ENCODE measurements around the gene ADAMTS15. TPM values are rescaled to one million over a fixed set of nuclear protein-coding genes. Genes with fewer than 3 reads are reported as not detected.

Gene ADAMTS15
- total and polyA plus RNA-seq, 10 of the 15 experiments (the other 5 are each of a cell fraction or from before 2014, with no cell fraction given), result not detected

DNA sequence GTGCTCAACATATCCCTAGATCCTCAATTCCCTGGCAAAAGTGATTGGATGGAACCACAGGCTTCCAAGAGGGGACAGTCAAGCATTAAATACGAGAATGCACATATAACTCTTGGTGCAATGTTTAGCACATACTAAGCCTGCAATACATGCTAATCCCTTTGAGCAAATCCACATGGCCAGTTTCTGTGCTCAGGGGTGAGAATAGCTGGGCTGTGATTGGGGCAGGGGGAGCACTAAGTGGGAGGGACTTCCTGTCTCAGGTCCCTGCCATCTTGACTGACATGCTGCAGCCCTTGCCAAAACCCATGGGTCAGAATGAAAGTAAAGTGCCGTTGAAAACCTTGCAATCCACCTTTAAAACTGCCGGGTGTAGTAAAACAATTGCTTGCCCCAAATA lies 2.7 kb upstream of the ADAMTS15 start:
- Histone ChIP-seq H3K79me2 (ENCODE audit: control insufficient read depth, insufficient read depth, low read length) (no peaks in the 10 kb centered on the region), H3K4me3 (no peak overlapping the region), H3K27me3 (replicated peaks in 1 of 2; ENCODE audit: control insufficient read depth in 2 of 2, insufficient read depth in 2 of 2, low read length in 1 of 2) (peaks cover 4 to 18% of the 10 kb centered on the region in 2 experiments), H3K9me3 (replicated peaks; ENCODE audit: control insufficient read depth, insufficient read depth, low read length) (no peaks in the 10 kb centered on the region; the same call in 2 of the 3 replicates), H3K4me2 (ENCODE audit: control insufficient read depth, insufficient read depth) (no peak overlapping the region), H3K4me1 (ENCODE audit: control insufficient read depth, insufficient read depth, low read length) (no peaks in the 10 kb centered on the region), H3K36me3 (ENCODE audit: control insufficient read depth in 2 of 2, insufficient read depth in 2 of 2, low read length in 1 of 2) (no peaks in the 10 kb centered on the region), H3K9ac (ENCODE audit: control insufficient read depth, insufficient read depth, low read length) (no peak overlapping the region), H4K20me1 (ENCODE audit: control insufficient read depth, insufficient read depth) (no peaks in the 10 kb centered on the region; the same call in 1 of the 2 replicates), H2AFZ (ENCODE audit: control insufficient read depth, low read depth, low read length) (no peak overlapping the region), H3K27ac (ENCODE audit: control insufficient read depth, insufficient read depth) (no peak overlapping the region)
- WGBS (ENCODE audit: insufficient coverage, insufficient replicate concordance, low lambda C conversion rate, missing lambda C conversion rate), result 9% methylated on average over 3 of the region's 3 CpGs
- CTCF ChIA-PET, result interaction anchor here (1.2 to 2.2 kb wide), 2 partner anchors 11 to 417 kb away, joined by 3 to 7 read pairs; no protein-coding TSS in a partner anchor
- SMC1A ChIA-PET (ENCODE audit: uncharacterized antibody, unreplicated experiment), result no interaction called here
- RAD21 ChIA-PET (ENCODE audit: unreplicated experiment), result no interaction called here
- BruUV-seq (replicated peaks), result no TSS peak
- DNase-seq (ENCODE audit: low read depth, low spot score) (no peak), FAIRE-seq (no peak), ATAC-seq (no peak)
- in situ Hi-C loops (cut with MboI) (no loop called here), intact Hi-C loops (cut with micrococcal nuclease; ENCODE audit: unreplicated experiment) (no loop called here)
- TF ChIP-seq STAT1 (conservative IDR thresholded peaks at IDR 0.05), result no peak
- TF ChIP-seq, protein P1, sequence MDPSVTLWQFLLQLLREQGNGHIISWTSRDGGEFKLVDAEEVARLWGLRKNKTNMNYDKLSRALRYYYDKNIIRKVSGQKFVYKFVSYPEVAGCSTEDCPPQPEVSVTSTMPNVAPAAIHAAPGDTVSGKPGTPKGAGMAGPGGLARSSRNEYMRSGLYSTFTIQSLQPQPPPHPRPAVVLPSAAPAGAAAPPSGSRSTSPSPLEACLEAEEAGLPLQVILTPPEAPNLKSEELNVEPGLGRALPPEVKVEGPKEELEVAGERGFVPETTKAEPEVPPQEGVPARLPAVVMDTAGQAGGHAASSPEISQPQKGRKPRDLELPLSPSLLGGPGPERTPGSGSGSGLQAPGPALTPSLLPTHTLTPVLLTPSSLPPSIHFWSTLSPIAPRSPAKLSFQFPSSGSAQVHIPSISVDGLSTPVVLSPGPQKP (IDR thresholded peaks at IDR 0.05; ENCODE audit: low read depth, low read length), result no peak
- no peak for TF ChIP-seq RB1 (IDR thresholded peaks at IDR 0.05; ENCODE audit: borderline replicate concordance)
- TF ChIP-seq CBX5 (IDR thresholded peaks at IDR 0.05; ENCODE audit: low read depth), result no peak
- TF ChIP-seq YY1 (IDR thresholded peaks at IDR 0.05; ENCODE audit: low read depth, low read length), result no peak
- TF ChIP-seq DPF2 (IDR thresholded peaks at IDR 0.05), result no peak
- TF ChIP-seq CHD4 (IDR thresholded peaks at IDR 0.05), result no peak
- TF ChIP-seq SUZ12 (IDR thresholded peaks at IDR 0.05; ENCODE audit: unreplicated experiment), result no peak
- no peak for TF ChIP-seq FOS (IDR thresholded peaks at IDR 0.05; ENCODE audit: borderline replicate concordance, extremely low read depth, insufficient read length)
- TF ChIP-seq, protein P2, sequence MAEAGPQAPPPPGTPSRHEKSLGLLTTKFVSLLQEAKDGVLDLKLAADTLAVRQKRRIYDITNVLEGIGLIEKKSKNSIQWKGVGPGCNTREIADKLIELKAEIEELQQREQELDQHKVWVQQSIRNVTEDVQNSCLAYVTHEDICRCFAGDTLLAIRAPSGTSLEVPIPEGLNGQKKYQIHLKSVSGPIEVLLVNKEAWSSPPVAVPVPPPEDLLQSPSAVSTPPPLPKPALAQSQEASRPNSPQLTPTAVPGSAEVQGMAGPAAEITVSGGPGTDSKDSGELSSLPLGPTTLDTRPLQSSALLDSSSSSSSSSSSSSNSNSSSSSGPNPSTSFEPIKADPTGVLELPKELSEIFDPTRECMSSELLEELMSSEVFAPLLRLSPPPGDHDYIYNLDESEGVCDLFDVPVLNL (IDR thresholded peaks at IDR 0.05; ENCODE audit: low read depth, low read length), result no peak
- TF ChIP-seq RCOR1 (conservative IDR thresholded peaks at IDR 0.05; ENCODE audit: low read depth, low read length), result no peak
- TF ChIP-seq, protein P3, sequence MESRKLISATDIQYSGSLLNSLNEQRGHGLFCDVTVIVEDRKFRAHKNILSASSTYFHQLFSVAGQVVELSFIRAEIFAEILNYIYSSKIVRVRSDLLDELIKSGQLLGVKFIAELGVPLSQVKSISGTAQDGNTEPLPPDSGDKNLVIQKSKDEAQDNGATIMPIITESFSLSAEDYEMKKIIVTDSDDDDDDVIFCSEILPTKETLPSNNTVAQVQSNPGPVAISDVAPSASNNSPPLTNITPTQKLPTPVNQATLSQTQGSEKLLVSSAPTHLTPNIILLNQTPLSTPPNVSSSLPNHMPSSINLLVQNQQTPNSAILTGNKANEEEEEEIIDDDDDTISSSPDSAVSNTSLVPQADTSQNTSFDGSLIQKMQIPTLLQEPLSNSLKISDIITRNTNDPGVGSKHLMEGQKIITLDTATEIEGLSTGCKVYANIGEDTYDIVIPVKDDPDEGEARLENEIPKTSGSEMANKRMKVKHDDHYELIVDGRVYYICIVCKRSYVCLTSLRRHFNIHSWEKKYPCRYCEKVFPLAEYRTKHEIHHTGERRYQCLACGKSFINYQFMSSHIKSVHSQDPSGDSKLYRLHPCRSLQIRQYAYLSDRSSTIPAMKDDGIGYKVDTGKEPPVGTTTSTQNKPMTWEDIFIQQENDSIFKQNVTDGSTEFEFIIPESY (IDR thresholded peaks at IDR 0.05), result no peak
- TF ChIP-seq NR2C2 (IDR thresholded peaks at IDR 0.05; ENCODE audit: borderline replicate concordance, control insufficient read depth, insufficient read length, low read depth), result no peak
- TF ChIP-seq SMC3 (IDR thresholded peaks at IDR 0.05; ENCODE audit: borderline replicate concordance, low read length), result no peak
- no peak for TF ChIP-seq SIN3A (IDR thresholded peaks at IDR 0.05; ENCODE audit: low read depth, low read length)
- no peak for TF ChIP-seq JUNB (IDR thresholded peaks at IDR 0.05)
- TF ChIP-seq, protein P4, sequence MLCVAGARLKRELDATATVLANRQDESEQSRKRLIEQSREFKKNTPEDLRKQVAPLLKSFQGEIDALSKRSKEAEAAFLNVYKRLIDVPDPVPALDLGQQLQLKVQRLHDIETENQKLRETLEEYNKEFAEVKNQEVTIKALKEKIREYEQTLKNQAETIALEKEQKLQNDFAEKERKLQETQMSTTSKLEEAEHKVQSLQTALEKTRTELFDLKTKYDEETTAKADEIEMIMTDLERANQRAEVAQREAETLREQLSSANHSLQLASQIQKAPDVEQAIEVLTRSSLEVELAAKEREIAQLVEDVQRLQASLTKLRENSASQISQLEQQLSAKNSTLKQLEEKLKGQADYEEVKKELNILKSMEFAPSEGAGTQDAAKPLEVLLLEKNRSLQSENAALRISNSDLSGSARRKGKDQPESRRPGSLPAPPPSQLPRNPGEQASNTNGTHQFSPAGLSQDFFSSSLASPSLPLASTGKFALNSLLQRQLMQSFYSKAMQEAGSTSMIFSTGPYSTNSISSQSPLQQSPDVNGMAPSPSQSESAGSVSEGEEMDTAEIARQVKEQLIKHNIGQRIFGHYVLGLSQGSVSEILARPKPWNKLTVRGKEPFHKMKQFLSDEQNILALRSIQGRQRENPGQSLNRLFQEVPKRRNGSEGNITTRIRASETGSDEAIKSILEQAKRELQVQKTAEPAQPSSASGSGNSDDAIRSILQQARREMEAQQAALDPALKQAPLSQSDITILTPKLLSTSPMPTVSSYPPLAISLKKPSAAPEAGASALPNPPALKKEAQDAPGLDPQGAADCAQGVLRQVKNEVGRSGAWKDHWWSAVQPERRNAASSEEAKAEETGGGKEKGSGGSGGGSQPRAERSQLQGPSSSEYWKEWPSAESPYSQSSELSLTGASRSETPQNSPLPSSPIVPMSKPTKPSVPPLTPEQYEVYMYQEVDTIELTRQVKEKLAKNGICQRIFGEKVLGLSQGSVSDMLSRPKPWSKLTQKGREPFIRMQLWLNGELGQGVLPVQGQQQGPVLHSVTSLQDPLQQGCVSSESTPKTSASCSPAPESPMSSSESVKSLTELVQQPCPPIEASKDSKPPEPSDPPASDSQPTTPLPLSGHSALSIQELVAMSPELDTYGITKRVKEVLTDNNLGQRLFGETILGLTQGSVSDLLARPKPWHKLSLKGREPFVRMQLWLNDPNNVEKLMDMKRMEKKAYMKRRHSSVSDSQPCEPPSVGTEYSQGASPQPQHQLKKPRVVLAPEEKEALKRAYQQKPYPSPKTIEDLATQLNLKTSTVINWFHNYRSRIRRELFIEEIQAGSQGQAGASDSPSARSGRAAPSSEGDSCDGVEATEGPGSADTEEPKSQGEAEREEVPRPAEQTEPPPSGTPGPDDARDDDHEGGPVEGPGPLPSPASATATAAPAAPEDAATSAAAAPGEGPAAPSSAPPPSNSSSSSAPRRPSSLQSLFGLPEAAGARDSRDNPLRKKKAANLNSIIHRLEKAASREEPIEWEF (IDR thresholded peaks at IDR 0.05; ENCODE audit: insufficient replicate concordance, low read depth, low read length), result no peak
- POLR2A ChIA-PET, result no interaction called here
